HG03066 (cell line): ENCODE measurements around the gene PTPRJ.

ENCODE experiments used
- ATAC-seq: cut with Tn5 transposase; IDR thresholded peaks from one replicate; pipeline ENCODE4 v1.9.1; 2021; ENCODE audit warnings: low read depth; ENCODE audit not compliant: unreplicated experiment

Gene PTPRJ

DNA sequence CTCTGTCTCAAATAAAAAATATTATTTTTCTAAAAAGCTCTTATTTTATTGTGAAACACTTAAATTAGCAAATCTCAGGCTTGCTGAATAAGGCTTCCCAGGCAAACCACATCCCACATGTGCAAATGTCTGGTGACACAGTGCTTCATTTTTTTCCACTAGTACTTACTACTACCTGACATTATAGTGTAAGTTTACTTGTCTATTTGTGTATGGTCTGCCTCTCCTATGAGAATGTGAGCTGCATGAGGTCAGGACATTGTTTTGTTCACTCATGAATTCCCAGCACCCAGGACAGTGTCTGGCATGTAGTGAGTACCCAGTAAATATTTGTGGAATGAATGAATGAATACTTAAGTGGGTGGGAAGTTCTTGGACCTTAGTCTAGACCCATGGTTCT is 103.1 kb downstream of the PTPRJ start:
- no peak for ATAC-seq

DNA sequence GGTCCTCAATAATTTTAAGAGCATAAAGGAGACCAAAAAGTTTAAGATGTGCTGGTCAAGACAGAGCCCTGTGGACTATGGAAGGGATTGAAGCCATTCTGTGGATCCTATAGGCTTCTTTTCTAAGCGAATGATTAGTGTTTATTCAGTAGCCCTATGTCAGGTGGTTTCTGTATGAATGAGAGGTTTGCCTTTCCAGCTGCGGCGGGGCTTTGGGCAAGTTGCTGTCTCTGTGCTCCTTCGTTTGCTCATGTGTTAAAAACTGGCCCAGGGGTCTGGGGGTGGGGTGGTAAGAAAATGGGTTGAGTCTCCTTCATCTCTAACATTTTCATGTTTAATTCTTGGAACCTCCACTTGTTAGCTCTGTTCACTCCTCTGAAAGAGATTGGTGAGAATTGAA is 105.3 kb downstream of the PTPRJ start:
- ATAC-seq = no peak

DNA sequence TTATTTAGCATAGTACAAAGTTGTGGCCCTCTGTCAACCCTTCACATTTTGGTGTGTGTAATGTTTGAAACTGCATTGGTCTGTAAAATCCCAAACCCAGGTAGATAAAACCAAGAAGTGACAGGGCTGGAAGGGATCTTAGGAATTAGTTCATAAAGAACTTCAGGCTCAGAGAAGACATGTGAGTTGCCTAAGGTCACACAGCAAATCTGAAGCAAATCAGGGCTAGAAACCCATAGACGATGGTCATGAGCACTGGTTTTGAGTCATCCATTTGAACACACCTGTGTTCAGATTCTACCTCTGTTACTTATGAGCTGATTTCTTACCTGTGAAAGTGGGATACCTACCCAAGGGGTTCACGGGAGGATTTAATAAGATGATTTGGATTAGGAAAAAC is 107.1 kb downstream of the PTPRJ start:
- ATAC-seq = no peak

DNA sequence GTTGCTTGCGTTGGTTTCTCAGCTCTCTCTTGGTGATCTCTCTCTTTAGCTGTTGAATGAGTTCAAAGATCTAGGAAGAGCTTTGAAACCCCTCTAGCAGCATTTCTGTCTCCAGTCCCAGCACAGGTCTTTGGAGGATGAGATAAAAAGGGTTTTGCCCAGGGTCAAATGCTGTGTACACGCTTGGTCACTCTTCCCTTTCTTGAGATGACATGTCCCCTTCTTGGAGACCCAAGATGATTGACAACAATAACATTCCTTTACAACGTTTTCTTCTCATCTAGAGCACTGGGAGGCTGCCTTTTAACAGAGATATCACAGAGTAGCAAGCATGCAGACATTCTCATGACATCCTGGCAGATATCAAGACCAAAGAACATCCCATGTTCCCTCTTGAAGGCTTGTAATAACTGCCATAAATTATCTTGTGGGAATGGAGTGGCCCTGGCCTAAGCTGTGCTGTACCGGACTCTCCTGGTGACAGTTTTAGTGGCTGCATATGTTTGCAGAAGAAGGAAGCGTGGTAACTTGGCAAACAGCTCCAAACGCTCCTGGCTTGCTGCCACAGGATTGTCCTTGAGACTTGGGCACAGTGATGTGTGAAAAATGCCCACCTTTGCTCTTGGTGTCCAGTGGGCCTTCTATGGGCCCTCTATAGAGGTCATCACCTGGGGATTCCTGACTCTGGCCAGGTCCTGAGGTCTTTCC is 107.8 kb downstream of the PTPRJ start:
- ATAC-seq = no peak

DNA sequence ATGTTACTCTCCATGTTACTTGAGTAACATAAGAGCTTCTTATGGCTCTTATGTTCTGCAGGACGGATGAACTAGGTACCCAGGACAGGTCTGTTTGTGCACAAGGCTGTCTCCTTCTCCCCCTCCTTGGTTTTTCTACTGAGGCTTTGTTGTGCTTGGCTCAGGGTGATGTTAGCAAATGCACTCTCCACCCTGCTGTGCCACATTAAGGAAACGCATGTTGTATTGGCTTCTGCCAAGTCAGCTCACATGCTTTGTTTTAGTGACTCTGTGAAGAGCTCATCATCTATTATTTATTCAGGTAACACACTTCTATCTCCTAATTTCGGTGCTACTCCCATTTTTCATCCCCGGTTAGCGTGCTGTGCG is 108.3 kb downstream of the PTPRJ start:
- ATAC-seq = no peak

DNA sequence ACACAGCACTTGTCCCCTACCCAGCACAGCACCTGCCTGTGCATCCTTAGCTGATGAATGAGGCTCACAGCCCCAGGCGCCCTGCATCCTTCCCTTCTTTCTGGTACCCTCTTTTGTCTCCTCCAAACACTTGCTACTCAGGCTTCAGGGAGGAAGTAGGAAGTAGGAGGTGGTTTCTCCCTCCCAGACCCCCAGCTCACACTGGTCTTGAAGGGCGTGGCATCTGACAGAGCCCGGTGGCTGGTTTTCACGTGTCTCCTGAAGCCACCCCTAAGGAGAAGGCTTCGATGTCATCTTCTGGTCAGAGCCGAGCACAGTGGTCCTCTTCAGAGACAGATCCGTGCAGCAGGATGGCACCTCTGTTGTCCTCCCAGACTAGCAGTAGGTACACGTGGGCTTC is 109.8 kb downstream of the PTPRJ start:
- ATAC-seq = no peak

DNA sequence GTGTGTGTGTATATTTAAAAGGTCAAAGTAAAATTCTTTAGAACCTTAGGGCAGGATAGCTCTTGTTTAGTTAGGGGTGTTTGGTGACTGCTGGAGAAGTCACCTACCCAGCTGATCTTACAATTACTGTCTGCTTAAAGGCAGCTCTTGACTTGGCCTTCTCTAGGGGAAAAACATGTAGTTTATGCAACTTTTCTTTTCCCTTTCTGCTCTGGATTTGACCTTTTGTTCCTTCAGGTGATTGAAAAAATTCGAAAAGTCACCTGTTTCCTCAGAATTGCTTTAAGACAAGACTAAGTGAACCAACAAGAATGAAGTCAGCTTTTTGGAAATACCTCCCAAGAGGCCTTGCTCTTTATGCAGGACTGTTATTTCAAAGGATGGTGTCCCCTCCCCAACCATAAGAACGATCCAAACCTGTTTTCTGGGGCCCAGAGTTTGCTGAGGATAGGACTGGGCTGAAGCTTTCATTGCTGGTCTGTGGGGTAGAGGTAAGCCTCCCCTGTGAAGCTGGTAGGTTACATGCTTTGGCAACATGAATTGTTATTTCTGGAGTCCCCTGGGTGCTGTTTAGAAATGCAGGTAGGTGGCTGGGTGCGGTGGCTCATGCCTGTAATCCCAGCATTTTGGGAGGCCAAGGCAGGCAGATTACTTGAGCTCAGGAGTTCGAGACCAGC is 111.2 kb downstream of the PTPRJ start:
- no peak for ATAC-seq

DNA sequence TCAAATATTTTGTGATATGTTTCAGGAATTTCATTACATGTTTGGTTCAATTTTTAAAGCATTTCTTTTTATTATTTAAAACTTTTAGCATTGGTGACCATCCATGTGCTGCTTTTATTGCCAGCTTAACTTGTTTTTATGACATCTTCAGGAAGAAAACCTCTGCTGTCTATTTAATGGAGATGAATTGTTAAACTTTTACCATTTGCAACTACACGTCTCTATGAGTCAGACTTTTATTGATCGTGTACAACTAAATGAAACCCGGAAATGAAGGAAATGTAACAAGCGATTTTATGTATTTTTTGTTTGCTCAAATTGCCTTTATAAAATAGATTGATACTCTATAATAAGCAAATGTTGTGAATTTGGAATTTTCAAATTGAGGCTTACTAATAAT is 113.0 kb downstream of the PTPRJ start:
- no peak for ATAC-seq

DNA sequence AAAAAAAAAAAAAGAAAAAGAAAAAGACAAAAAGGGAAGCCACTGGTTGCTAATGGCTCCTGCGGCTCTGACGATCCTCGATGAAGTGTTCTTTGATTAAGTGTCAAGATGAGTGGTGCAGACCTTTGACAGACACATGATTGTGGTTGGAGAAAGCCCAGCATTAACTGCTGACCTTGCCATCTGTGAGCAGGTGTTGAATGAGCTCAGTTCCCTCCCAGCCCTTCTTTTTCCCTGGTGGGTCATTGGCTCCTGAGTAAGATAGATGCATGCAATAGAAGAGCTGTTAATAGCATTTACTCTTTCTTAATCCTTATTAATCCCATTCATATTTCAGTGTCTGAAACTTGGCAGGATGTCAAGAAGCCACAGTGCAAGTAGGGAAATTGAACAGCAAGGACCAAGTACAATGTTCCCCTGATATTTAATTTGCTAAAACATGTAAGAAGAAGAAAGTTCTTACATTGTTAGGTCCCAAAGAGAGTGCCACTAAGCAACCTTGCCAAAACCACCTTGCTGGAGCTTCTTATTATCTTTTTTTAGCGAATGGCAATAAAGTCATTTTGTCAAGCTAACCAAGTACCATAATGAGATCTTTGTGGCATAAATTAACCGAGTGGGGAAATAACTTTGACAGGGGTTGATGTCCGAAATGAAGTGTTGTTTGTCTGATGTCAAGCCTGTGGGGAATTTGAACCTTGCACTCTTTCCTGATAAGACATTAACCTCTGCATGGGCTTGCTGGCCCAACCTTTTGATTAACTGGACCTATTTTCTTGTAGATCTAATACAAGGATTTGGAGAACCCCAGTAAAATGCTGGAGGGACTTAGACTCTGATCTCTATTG is 113.7 kb downstream of the PTPRJ start:
- ATAC-seq = no peak

DNA sequence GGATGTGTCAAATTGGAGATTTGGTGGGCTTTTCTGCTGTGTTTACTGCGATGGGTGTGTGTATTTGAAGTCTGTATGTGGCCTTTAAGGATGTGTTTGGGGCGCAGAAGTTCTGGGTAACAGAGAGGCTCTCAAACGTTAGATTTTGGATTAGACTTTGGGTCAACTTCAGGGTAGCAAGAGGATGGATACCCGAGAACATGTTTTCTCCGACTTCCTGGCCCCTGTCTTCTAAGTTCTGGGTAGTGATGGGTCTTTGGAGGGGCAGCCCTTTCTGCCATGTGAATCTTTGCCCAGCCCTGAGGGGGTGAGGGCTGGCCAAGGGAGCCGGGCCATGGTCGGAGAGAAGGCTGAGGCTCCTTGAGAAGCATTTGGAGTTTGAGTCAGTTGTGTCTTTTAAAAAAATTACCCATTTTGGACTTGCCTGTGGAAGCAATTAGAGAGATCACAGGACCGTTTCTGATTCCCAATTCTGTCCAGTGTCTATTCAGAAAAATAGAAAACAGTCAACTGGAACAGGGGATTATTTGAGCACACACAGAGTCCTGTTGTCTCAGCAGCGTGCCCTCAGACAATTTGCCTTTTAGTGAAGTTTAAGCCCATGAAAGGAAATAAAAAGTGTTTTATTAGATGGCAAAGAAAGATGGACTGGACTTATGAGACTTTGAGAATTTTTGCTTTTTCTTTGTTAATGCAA is 114.4 kb downstream of the PTPRJ start:
- ATAC-seq = no peak

DNA sequence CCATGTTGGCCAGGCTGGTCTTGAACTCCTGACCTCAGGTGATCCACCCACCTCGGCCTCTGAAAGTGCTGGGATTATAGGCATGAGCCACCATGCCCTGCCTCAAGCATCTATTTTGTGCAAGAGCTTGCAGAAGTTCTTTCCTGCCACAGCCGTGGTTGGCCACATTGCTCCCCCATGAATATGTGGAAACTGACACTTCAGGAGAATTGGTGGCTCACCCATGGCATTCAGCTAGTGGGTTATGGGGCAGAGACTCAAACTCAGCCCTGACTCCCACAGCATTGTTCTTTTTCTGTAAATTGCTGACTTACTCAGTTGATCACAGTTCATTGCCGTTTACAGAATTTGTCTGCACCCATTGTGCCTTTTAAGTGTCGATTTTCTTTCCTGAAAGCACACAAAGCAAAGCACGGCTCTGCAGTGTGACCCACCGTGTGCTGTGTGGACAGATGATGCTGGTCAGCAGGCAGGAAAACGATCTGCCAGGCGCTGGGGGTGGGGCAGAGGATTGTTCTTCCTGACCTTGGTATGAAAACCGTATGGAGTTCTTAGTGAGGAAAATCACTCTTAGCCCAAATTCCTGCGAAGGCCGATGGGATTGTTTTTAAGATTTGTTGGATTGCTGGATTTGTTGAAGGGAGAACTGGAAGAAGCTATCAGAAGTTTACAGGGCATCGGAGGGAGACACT is 115.6 kb downstream of the PTPRJ start:
- ATAC-seq = no peak

DNA sequence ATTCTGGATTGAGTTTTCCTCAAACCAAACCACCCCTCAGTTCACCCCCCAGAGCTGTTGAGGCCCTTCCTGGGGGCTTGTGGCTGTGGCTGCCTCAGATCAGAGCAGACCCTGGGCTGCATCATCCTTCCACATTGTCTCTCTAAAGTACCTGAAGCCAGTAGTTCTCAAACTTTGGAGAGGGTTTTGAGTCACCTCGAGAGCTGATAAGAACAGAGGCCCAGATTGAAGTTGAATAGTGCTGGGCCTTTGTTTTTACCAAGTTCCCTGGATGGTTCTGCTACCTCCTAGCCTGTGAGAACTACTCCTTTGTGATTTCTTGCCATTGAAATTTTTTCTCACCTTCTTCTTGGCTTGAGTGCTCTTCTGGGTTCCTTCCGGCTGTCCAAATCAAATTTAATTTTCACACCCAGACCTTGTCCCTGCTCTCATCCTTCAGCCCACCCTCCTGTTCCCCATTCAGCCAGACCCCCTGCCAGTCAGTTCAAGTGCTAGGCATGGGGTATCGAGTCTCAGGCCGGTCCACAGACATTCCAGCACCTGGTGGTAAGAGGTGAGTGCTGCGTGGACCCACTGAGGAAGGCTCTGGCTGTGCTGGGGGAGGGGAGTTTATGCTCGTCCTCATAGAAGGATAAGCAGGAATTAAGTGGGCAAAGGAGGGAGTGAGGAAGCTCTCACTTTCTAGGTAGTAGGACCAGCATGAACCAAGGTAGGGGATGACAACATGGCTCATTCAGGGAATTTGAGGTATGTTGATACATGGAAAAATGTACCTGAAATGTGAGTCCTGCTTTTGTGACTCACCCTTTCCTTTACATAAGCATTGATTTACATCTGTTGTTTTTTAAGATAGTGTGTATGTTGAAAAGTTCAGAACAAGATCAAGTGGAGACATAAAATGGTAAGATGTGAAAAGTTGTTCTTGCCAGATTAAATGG is 116.5 kb downstream of the PTPRJ start:
- ATAC-seq = no peak

DNA sequence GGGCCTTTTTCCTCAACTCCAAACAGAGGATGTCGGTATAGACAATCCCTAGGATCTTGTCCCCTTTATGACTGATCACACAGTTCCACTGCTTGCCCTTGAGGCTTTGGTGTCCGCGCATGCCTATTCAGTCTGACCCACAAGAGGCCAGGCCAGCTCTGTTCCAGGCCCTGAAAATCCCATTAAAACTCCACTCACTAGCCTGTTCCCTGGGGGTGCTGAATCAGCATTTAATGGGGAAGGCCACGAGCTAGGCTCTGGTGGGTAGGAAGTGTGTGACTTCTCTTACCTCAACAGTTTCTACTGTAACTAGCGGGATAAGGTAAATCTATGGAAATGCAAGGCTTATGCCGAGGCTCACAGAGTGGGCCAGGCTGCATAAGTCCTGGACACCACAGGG is 117.7 kb downstream of the PTPRJ start:
- no peak for ATAC-seq

DNA sequence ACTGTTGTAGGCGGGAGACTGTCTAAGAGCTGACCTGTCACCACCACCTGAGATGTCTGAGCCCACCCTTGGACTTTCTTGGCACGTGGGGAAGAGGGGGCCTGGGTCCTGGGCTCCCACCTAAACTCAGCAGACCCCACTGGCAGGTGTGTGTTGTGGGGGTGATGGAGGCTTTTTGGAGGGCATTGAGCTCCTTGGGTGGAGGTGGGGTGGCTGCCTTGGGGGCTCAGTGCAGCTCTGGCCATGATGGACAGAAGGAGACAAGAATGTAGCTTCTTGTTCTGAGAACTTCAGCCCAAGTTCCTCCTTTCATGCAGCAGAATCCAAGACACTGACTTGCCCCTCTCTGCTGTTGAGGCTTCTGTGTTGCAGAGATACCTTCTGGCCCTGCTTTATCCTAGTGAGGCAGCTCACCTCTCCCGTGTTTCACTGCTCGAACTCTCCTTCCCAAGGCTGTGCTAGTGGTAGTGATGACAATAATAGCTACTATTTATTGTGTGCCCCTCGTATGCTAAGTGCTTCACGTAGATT is 119.6 kb downstream of the PTPRJ start:
- no peak for ATAC-seq

DNA sequence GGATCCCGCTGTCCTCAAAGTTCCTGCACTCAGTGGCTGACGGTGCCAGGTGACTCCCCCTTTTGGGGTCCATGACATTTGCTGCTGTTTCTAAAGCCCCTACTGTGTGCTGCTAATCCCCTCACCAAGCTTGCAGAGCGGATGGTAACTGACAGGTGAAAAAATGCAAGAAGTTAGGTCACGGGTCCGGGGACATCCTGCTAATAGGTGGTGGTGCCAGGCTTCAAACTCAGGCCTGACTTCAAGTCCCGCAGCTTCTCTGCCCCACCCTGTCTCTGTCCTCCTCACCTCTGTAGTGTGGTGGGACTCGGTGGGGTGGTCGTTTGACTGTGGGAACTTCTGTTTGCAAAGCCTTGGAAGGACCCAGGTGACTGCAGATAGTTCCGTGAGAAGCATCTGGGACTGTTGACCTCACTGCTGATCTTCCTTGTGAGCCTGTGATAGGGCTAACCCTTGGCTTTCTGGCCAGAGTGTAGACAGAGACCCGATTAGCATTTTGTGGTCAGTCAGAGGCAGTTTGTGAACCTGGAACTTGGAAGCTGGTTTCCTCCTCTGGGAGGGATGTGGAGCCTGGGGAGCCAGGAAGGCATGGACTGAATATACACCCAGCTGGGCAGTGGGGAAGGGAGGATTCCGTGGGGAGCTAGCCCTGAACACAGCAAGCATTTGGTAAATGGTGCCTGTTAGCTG is 120.8 kb downstream of the PTPRJ start:
- ATAC-seq = no peak

DNA sequence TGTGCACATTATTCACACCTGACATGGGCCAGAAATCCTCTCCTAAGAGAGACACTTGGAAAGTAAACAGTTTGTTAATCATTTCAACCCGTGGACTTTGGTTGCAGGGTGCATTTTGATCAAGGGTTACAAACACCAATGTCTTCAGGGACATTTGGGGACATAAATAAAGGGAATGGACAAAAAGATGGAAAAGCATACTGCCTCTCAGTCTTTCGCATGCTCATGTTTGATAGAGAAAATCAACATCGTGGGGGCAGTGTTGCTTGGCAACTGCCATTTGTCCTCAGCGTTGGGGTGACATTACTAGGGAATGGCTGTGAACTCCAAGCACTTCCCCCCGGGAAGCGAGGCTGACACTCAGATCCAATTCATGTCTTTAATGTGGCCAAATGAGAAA is 121.6 kb downstream of the PTPRJ start:
- no peak for ATAC-seq

DNA sequence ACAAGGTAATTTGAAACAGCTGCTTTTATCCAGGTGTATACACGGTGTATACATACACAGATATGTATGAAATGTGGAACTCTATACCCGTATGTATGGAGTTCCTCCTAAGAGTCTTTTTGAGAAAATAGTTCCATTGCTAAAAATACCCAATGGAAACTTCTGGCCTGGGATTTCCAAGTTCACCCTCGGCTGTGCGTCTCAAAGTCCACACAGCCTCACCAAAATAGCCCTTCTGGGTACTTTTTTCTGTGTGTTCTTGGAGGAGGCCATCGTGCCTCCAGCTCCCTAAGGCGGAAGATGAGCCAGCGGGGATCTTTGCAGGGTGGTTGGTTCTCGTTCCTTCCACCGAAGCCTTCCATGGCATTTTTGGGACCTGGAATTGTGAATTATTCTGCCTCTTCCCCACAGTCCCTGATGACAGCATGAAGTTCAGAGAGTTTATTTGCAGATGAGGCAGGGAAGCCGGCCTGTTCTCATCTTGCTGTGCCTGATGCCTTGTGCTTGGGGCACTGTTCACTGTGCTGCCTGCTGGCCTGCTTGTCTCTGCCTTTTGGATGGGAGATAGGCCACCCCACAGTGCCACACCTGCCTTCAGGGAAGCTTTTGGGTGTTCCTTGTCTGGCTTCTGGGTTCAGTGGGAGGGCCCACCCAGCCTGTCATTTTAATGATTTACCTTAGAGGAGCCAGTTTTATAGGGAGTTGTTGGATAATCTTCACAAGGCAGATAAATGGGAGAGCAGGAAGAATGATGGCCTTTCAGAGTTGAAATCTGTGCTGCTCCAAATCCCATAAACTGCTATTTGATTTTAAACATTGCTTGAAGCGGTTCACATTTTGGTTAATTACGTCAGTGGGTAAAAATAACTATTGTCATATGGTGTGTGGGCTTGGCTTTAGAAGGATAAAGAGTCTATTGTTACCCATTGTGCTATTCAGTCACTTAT is 123.5 kb downstream of the PTPRJ start:
- no peak for ATAC-seq

DNA sequence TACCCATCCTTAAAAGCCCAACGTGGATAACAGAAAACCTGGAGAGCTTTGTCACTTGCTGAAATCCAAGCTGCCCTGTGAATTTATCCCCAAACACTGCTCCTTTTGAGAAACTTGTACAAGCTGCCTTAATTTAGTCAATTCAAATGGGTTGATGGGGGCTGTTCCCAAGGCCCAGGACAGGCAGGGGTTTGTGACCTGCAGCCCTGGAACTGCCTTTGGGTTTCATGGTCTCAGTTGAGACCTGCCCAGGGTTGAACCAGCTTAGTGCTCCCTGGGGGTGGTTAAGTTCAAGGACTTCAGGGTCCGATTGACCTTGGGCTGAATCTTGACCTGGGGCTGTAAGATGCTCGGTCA is 124.2 kb downstream of the PTPRJ start:
- ATAC-seq = no peak
